SK-N-SH (cell line): ENCODE measurements around the gene TRO. TPM values are rescaled to one million over a fixed set of nuclear protein-coding genes. Genes with fewer than 3 reads are reported as not detected.

ENCODE experiments used
- CTCF ChIA-PET: fragments of 300-600, 350-600 bp; formaldehyde crosslinking; extraction: SDS; loops from one replicate; lab custom pipeline; 2021; lab: Yijun Ruan, JAX
- POLR2A ChIA-PET: fragments of 350-600 bp; sonication (Branson Sonifier 250); formaldehyde crosslinking; extraction: SDS; loops from one replicate; lab custom pipeline; 2020; ENCODE audit warnings: antibody characterized with exemption, inconsistent platforms; lab: Yijun Ruan, JAX
- DNase-seq: peaks from one replicate; pipeline ENCODE4 v3.0.0; 2012
- H2AFZ ChIP-seq: fragments of 200-600 bp; sonication (generic); 2 replicates; pipeline ENCODE4 v1.8.1; 2016; ENCODE audit warnings: antibody characterized with exemption, mild to moderate bottlenecking, low read depth
- H3F3A ChIP-seq: fragments of 200-600 bp; sonication (generic); replicated peaks from 2 replicates; pipeline ENCODE3; 2016; ENCODE audit warnings: antibody characterized with exemption, mild to moderate bottlenecking; ENCODE audit not compliant: insufficient read depth
- H3K27ac ChIP-seq, 2 experiments: fragments of 200-500 bp in 1 of 2; fragments of 200-600 bp in 1 of 2; sonication (Bioruptor generic) in 1 of 2; sonication (generic), shearing (Covaris generic) in 1 of 2; 2 replicates each; pipeline versions ENCODE4 v1.5.1 to v1.6.1; 2014 to 2016; ENCODE audit warnings: low read depth in 2 of 2, inconsistent platforms in 1 of 2, low read length in 1 of 2, mild to moderate bottlenecking in 1 of 2, mixed read lengths in 1 of 2
- H3K27me3 ChIP-seq: fragments of 200-600 bp; sonication (generic), shearing (Covaris generic); 2 replicates; pipeline ENCODE4 v1.6.1; 2016; ENCODE audit warnings: mixed run types; ENCODE audit not compliant: insufficient read depth
- H3K36me3 ChIP-seq, 2 experiments: fragments of 200-500 bp in 1 of 2; fragments of 200-600 bp in 1 of 2; sonication (Bioruptor generic) in 1 of 2; sonication (generic) in 1 of 2; replicated peaks in 1 of 2; 2 replicates each; pipeline versions ENCODE3 to v1.5.1; 2014 to 2016; ENCODE audit warnings: low read length in 1 of 2, mild to moderate bottlenecking in 1 of 2; ENCODE audit not compliant: insufficient read depth in 2 of 2, control insufficient read depth in 1 of 2
- H3K4me1 ChIP-seq, 2 experiments: fragments of 200-500 bp in 1 of 2; fragments of 200-600 bp in 1 of 2; sonication (Bioruptor generic) in 1 of 2; sonication (generic), shearing (Covaris generic) in 1 of 2; 2 replicates each; pipeline versions ENCODE4 v1.5.1 to v1.6.1; 2014 to 2016; ENCODE audit warnings: low read depth in 1 of 2, low read length in 1 of 2, mixed run types in 1 of 2; ENCODE audit not compliant: insufficient read depth in 2 of 2, control insufficient read depth in 1 of 2
- H3K4me2 ChIP-seq: fragments of 200-600 bp; sonication (generic), shearing (Covaris generic); 2 replicates; pipeline ENCODE4 v1.6.1; 2017; ENCODE audit warnings: mixed run types
- H3K4me3 ChIP-seq, 2 experiments: fragments of 200-500 bp in 1 of 2; fragments of 200-600 bp in 1 of 2; sonication (Bioruptor generic) in 1 of 2; sonication (generic), shearing (Covaris generic) in 1 of 2; 2 replicates each; pipeline versions ENCODE4 v1.5.1 to v1.8.1; 2014 to 2016; ENCODE audit warnings: low read depth in 2 of 2, inconsistent platforms in 1 of 2, low read length in 1 of 2, mild to moderate bottlenecking in 1 of 2, mixed read lengths in 1 of 2, moderate library complexity in 1 of 2
- H3K79me2 ChIP-seq: fragments of 200-600 bp; sonication (generic); 2 replicates; pipeline ENCODE4 v1.8.1; 2017; ENCODE audit warnings: mild to moderate bottlenecking; ENCODE audit not compliant: insufficient read depth
- H3K9ac ChIP-seq: fragments of 200-600 bp; sonication (generic); 2 replicates; pipeline ENCODE4 v1.6.1; 2017; ENCODE audit warnings: mixed run types
- H3K9me2 ChIP-seq: fragments of 200-600 bp; sonication (generic); 2 replicates; pipeline ENCODE4 v1.6.1; 2017; ENCODE audit warnings: mixed run types
- H3K9me3 ChIP-seq: fragments of 200-600 bp; sonication (generic); 2 replicates; pipeline ENCODE4 v1.6.1; 2017; ENCODE audit warnings: mixed run types, mild to moderate bottlenecking, moderate library complexity
- H4K20me1 ChIP-seq: fragments of 200-600 bp; sonication (generic); 2 replicates; pipeline ENCODE4 v1.6.1; 2017; ENCODE audit warnings: mild to moderate bottlenecking, mixed run types; ENCODE audit not compliant: insufficient read depth
- CHD2 ChIP-seq: fragments of 150-350 bp; IDR thresholded peaks from 2 replicates; pipeline ENCODE4 v1.6.1; 2018; ENCODE audit warnings: low read length; ENCODE audit not compliant: partially characterized antibody
- CTCF ChIP-seq: fragments of 200-600 bp; sonication (generic); IDR thresholded peaks from 2 replicates; pipeline ENCODE4 v1.6.1; 2017; ENCODE audit warnings: antibody characterized with exemption, mild to moderate bottlenecking, moderate library complexity
- EP300 ChIP-seq, 2 experiments: IDR thresholded peaks; 2 replicates each; pipeline versions ENCODE4 v1.4.0 to v1.6.1; 2012; ENCODE audit warnings: borderline replicate concordance in 1 of 2, low read depth in 1 of 2, low read length in 1 of 2
- EZH2phosphoT487 ChIP-seq: fragments of 200-600 bp; sonication (generic); IDR thresholded peaks from 2 replicates; pipeline ENCODE4 v1.6.1; 2017; ENCODE audit warnings: low read depth, mixed run types, mild to moderate bottlenecking, antibody characterized with exemption, moderate library complexity, borderline replicate concordance
- GATA2 ChIP-seq: sonication (generic); formaldehyde crosslinking; IDR thresholded peaks from 2 replicates; pipeline ENCODE4 v1.5.0; 2020; ENCODE audit warnings: mild to moderate bottlenecking, missing genetic modification reagents
- IRF3 ChIP-seq: fragments of 150-350 bp; IDR thresholded peaks from 2 replicates; pipeline ENCODE4 v1.6.1; 2016; ENCODE audit warnings: mild to moderate bottlenecking, low read depth, low read length
- NFIC ChIP-seq: IDR thresholded peaks from 2 replicates; pipeline ENCODE4 v1.4.0; 2012; ENCODE audit warnings: borderline replicate concordance
- NRF1 ChIP-seq: IDR thresholded peaks from 2 replicates; pipeline ENCODE4 v1.6.1; 2012; ENCODE audit warnings: low read depth, mild to moderate bottlenecking, low read length
- PBX3 ChIP-seq: IDR thresholded peaks from 2 replicates; pipeline ENCODE4; 2012
- RXRA ChIP-seq: IDR thresholded peaks from 2 replicates; pipeline ENCODE4 v1.4.0; 2012; ENCODE audit warnings: low read depth, mild to moderate bottlenecking, borderline replicate concordance
- SIN3A ChIP-seq: IDR thresholded peaks from 2 replicates; pipeline ENCODE4 v1.6.1; 2012; ENCODE audit warnings: low read depth, mild to moderate bottlenecking, low read length, moderate library complexity, borderline replicate concordance
- TAF1 ChIP-seq: IDR thresholded peaks from 2 replicates; pipeline ENCODE4 v1.6.1; 2012; ENCODE audit warnings: low read depth, mild to moderate bottlenecking, low read length, moderate library complexity, borderline replicate concordance
- USF1 ChIP-seq: IDR thresholded peaks from 2 replicates; pipeline ENCODE4 v1.4.0; 2012; ENCODE audit warnings: low read depth, borderline replicate concordance
- YY1 ChIP-seq: IDR thresholded peaks from 2 replicates; pipeline ENCODE4 v1.4.0; 2012; ENCODE audit warnings: low read depth, mild to moderate bottlenecking
- WGBS: methylation state at CpG from one replicate; pipeline ENCODE4 v1.1.6; 2017; ENCODE audit warnings: low lambda C conversion rate; 5-methylcytosine and 5-hydroxymethylcytosine counted together
- polyA plus RNA-seq, 3 experiments: library from polyadenylated mRNA; depleted of rRNA; stranded (reverse); fragments of >200 nt; gene quantifications; 2 replicates each; pipeline ENCODE4 v1.2.3, GENCODE V29; 2012
- TF ChIP-seq, protein P1 (sequence below): IDR thresholded peaks from 2 replicates; pipeline ENCODE4 v1.6.1; 2012; ENCODE audit warnings: mild to moderate bottlenecking, low read depth, low read length, moderate library complexity
- TF ChIP-seq, protein P2 (sequence below): IDR thresholded peaks from 2 replicates; pipeline ENCODE4 v1.4.0; 2012; ENCODE audit warnings: low read depth, borderline replicate concordance

TRO gene
- polyA plus RNA-seq, 1 of the 3 experiments (the other 2 are of a cell fraction) = 59.1 TPM

GRCh38 chrX:54961750-54962149 lies 41.1 kb downstream of the TRO start:
- Histone ChIP-seq H3K9me2 (peaks cover 5% of the 10 kb centered on the region; the same call in 1 of the 2 replicates), H4K20me1 (no peaks in the 10 kb centered on the region), H3K79me2 (no peaks in the 10 kb centered on the region), H2AFZ (no peak overlapping the region), H3K36me3 (no peaks in the 10 kb centered on the region), H3K9ac (no peak overlapping the region), H3K4me2 (no peak overlapping the region), H3K9me3 (no peaks in the 10 kb centered on the region), H3K27me3 (no peaks in the 10 kb centered on the region), H3K4me1 (no peaks in the 10 kb centered on the region), H3F3A (no peaks in the 10 kb centered on the region), H3K4me3 (no peak overlapping the region), H3K27ac (no peak overlapping the region)
- TF ChIP-seq IRF3 (no peak), GATA2 (CRISPR knock-in tag) (no peak), EZH2phosphoT487 (no peak), CTCF (no peak), SIN3A (no peak), TAF1 (no peak), RXRA (no peak), EP300 (IDR thresholded peaks at IDR 0.05; ENCODE audit: borderline replicate concordance in 1 of 2, low read depth in 1 of 2, low read length in 1 of 2) (no peak), NFIC (no peak), CHD2 (no peak), YY1 (no peak), USF1 (no peak), NRF1 (no peak), PBX3 (no peak)
- TF ChIP-seq, protein P1, sequence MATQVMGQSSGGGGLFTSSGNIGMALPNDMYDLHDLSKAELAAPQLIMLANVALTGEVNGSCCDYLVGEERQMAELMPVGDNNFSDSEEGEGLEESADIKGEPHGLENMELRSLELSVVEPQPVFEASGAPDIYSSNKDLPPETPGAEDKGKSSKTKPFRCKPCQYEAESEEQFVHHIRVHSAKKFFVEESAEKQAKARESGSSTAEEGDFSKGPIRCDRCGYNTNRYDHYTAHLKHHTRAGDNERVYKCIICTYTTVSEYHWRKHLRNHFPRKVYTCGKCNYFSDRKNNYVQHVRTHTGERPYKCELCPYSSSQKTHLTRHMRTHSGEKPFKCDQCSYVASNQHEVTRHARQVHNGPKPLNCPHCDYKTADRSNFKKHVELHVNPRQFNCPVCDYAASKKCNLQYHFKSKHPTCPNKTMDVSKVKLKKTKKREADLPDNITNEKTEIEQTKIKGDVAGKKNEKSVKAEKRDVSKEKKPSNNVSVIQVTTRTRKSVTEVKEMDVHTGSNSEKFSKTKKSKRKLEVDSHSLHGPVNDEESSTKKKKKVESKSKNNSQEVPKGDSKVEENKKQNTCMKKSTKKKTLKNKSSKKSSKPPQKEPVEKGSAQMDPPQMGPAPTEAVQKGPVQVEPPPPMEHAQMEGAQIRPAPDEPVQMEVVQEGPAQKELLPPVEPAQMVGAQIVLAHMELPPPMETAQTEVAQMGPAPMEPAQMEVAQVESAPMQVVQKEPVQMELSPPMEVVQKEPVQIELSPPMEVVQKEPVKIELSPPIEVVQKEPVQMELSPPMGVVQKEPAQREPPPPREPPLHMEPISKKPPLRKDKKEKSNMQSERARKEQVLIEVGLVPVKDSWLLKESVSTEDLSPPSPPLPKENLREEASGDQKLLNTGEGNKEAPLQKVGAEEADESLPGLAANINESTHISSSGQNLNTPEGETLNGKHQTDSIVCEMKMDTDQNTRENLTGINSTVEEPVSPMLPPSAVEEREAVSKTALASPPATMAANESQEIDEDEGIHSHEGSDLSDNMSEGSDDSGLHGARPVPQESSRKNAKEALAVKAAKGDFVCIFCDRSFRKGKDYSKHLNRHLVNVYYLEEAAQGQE = no peak
- TF ChIP-seq, protein P2, sequence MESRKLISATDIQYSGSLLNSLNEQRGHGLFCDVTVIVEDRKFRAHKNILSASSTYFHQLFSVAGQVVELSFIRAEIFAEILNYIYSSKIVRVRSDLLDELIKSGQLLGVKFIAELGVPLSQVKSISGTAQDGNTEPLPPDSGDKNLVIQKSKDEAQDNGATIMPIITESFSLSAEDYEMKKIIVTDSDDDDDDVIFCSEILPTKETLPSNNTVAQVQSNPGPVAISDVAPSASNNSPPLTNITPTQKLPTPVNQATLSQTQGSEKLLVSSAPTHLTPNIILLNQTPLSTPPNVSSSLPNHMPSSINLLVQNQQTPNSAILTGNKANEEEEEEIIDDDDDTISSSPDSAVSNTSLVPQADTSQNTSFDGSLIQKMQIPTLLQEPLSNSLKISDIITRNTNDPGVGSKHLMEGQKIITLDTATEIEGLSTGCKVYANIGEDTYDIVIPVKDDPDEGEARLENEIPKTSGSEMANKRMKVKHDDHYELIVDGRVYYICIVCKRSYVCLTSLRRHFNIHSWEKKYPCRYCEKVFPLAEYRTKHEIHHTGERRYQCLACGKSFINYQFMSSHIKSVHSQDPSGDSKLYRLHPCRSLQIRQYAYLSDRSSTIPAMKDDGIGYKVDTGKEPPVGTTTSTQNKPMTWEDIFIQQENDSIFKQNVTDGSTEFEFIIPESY = no peak
- 26% methylated on average over 1 of the region's 1 CpG for WGBS
- CTCF ChIA-PET = interaction anchor here (0.9 kb wide), 1 partner anchor 96 kb away, joined by 3 read pairs; no protein-coding TSS in a partner anchor
- no peak for DNase-seq
- POLR2A ChIA-PET = no interaction called here
